H1 (cell line): Measurements from ENCODE around the gene CFP. TPM values are rescaled to one million over a fixed set of nuclear protein-coding genes. Genes with fewer than 3 reads are reported as not detected.

Source experiments
- CTCF ChIA-PET: fragments of 300-600 bp; sonication (Branson Sonifier 250); formaldehyde crosslinking; loops from one replicate; lab custom pipeline; 2021; ENCODE audit not compliant: partially characterized antibody; lab: Charles Lee
- POLR2A ChIA-PET: fragments of 300-600 bp; sonication (Branson Sonifier 250); formaldehyde crosslinking; loops from one replicate; lab custom pipeline; 2021; ENCODE audit warnings: inconsistent platforms; ENCODE audit not compliant: partially characterized antibody; lab: Charles Lee
- DNase-seq, 2 experiments: peaks; one replicate each; pipeline versions ENCODE4 v3.0.0 to v3.0.0-alpha.2; 2010 to 2022; ENCODE audit warnings: low spot score in 2 of 2, low read depth in 1 of 2, mixed read lengths in 1 of 2
- FAIRE-seq: peaks from 2 replicates; lab custom pipeline; 2011; peaks lifted over from hg19 to GRCh38; lab: Jason Lieb, UNC
- H2AFZ ChIP-seq: 2 replicates; pipeline ENCODE4 v1.8.1; 2012; ENCODE audit warnings: low read length, inconsistent platforms
- H2AK5ac ChIP-seq: 2 replicates; pipeline ENCODE4 v1.6.1; 2013; ENCODE audit warnings: low read depth, low read length
- H2BK120ac ChIP-seq: replicated peaks from 2 replicates; pipeline ENCODE3; 2013; ENCODE audit warnings: low read depth, low read length, inconsistent platforms
- H2BK12ac ChIP-seq: 2 replicates; pipeline ENCODE4 v1.6.1; 2013; ENCODE audit warnings: low read depth, low read length
- H2BK15ac ChIP-seq: 2 replicates; pipeline ENCODE4 v1.6.1; 2013; ENCODE audit warnings: low read length
- H2BK20ac ChIP-seq: 2 replicates; pipeline ENCODE4 v1.6.1; 2013; ENCODE audit warnings: low read length
- H2BK5ac ChIP-seq: 2 replicates; pipeline ENCODE4 v1.6.1; 2013; ENCODE audit warnings: low read depth, low read length
- H3K14ac ChIP-seq: 2 replicates; pipeline ENCODE4 v1.6.1; 2013; ENCODE audit warnings: inconsistent platforms; ENCODE audit not compliant: insufficient read length
- H3K18ac ChIP-seq: 2 replicates; pipeline ENCODE4 v1.6.1; 2013; ENCODE audit warnings: low read length; ENCODE audit errors: extremely low read depth
- H3K23ac ChIP-seq: 2 replicates; pipeline ENCODE4 v1.6.1; 2013; ENCODE audit warnings: inconsistent platforms; ENCODE audit not compliant: insufficient read length
- H3K23me2 ChIP-seq: 2 replicates; pipeline ENCODE4 v1.6.1; 2013; ENCODE audit warnings: low read depth, low read length
- H3K27ac ChIP-seq: 2 replicates; pipeline ENCODE4 v1.6.1; 2011; ENCODE audit warnings: low read depth, low read length, inconsistent platforms
- H3K27me3 ChIP-seq, 4 experiments: replicated peaks in 1 of 4; 1 replicate in 1 of 4; 2 replicates in 3 of 4; pipeline versions ENCODE4 v1.6.1 to v1.8.1; 2011 to 2013; ENCODE audit warnings: low read length in 3 of 4, mild to moderate bottlenecking in 3 of 4, inconsistent platforms in 2 of 4, mixed read lengths in 2 of 4, moderate library complexity in 1 of 4; ENCODE audit not compliant: control insufficient read depth in 3 of 4, insufficient read depth in 3 of 4; ENCODE audit errors: extremely low read depth in 1 of 4
- H3K36me3 ChIP-seq, 4 experiments: 2 replicates each; pipeline versions ENCODE4 v1.6.1 to v1.8.1; 2011 to 2013; ENCODE audit warnings: mild to moderate bottlenecking in 4 of 4, low read length in 3 of 4, moderate library complexity in 2 of 4, control low read depth in 1 of 4, inconsistent platforms in 1 of 4; ENCODE audit not compliant: insufficient read depth in 4 of 4, control insufficient read depth in 2 of 4
- H3K4ac ChIP-seq: replicated peaks from 2 replicates; pipeline ENCODE3; 2013; ENCODE audit warnings: low read length, low read depth, mixed read lengths, inconsistent platforms; ENCODE audit not compliant: insufficient read length
- H3K4me1 ChIP-seq, 4 experiments: replicated peaks in 1 of 4; 1 replicate in 1 of 4; 2 replicates in 3 of 4; pipeline versions ENCODE4 v1.6.1 to v1.8.1; 2011 to 2013; ENCODE audit warnings: low read length in 3 of 4, inconsistent platforms in 2 of 4, mixed read lengths in 1 of 4; ENCODE audit not compliant: insufficient read depth in 4 of 4, control insufficient read depth in 3 of 4
- H3K4me2 ChIP-seq, 2 experiments: 2 replicates each; pipeline versions ENCODE4 v1.6.1 to v1.8.1; 2011 to 2013; ENCODE audit warnings: low read depth in 2 of 2, low read length in 2 of 2, control low read depth in 1 of 2, inconsistent platforms in 1 of 2, mild to moderate bottlenecking in 1 of 2; ENCODE audit not compliant: insufficient read depth in 1 of 2
- H3K4me3 ChIP-seq, 4 experiments: fragments of 200-600, 300-600 bp in 1 of 4; sonication (generic), shearing (Covaris generic), sonication (Bioruptor Twin) in 1 of 4; 2 replicates each; pipeline versions ENCODE4 v1.5.1 to v1.8.1; 2011 to 2016; ENCODE audit warnings: low read length in 4 of 4, low read depth in 3 of 4, control low read depth in 2 of 4, inconsistent platforms in 2 of 4, mild to moderate bottlenecking in 2 of 4, mixed read lengths in 1 of 4, moderate library complexity in 1 of 4; ENCODE audit not compliant: insufficient read depth in 2 of 4; ENCODE audit errors: extremely low read depth in 1 of 4
- H3K56ac ChIP-seq: replicated peaks from 2 replicates; pipeline ENCODE3; 2013; ENCODE audit warnings: low read depth, mild to moderate bottlenecking, mixed read lengths, low read length, inconsistent platforms; ENCODE audit not compliant: insufficient read length
- H3K79me1 ChIP-seq: 2 replicates; pipeline ENCODE4 v1.6.1; 2013; ENCODE audit warnings: low read depth, low read length, control low read depth
- H3K79me2 ChIP-seq, 2 experiments: 2 replicates each; pipeline versions ENCODE4 v1.6.1 to v1.8.1; 2012 to 2013; ENCODE audit warnings: low read length in 2 of 2, mild to moderate bottlenecking in 2 of 2, inconsistent platforms in 1 of 2; ENCODE audit not compliant: insufficient read depth in 2 of 2, control insufficient read depth in 1 of 2
- H3K9ac ChIP-seq, 4 experiments: replicated peaks in 1 of 4; 1 replicate in 1 of 4; 2 replicates in 3 of 4; pipeline versions ENCODE4 v1.6.1 to v1.8.1; 2011 to 2013; ENCODE audit warnings: low read depth in 3 of 4, low read length in 3 of 4, control low read depth in 2 of 4, mild to moderate bottlenecking in 2 of 4, moderate library complexity in 2 of 4, inconsistent platforms in 1 of 4; ENCODE audit errors: extremely low read depth in 1 of 4
- H3K9me3 ChIP-seq, 2 experiments: 2 replicates each; pipeline versions ENCODE4 v1.6.1 to v1.8.1; 2012 to 2013; ENCODE audit warnings: mild to moderate bottlenecking in 2 of 2, moderate library complexity in 2 of 2, control low read depth in 1 of 2, inconsistent platforms in 1 of 2, low read depth in 1 of 2, low read length in 1 of 2, mixed read lengths in 1 of 2; ENCODE audit not compliant: insufficient read depth in 2 of 2
- H4K20me1 ChIP-seq, 2 experiments: replicated peaks in 1 of 2; 2 replicates each; pipeline versions ENCODE3 to v1.8.1; 2011 to 2013; ENCODE audit warnings: inconsistent platforms in 2 of 2, low read length in 2 of 2, mild to moderate bottlenecking in 1 of 2; ENCODE audit not compliant: insufficient read depth in 2 of 2, control insufficient read depth in 1 of 2
- H4K5ac ChIP-seq: 2 replicates; pipeline ENCODE4 v1.6.1; 2013; ENCODE audit warnings: low read length, low read depth, mixed read lengths, inconsistent platforms; ENCODE audit not compliant: insufficient read length
- H4K8ac ChIP-seq: 2 replicates; pipeline ENCODE4 v1.8.0; 2013; ENCODE audit warnings: mild to moderate bottlenecking, moderate library complexity, low read length, inconsistent platforms; ENCODE audit not compliant: insufficient read depth; ENCODE audit errors: extremely low read depth
- H4K91ac ChIP-seq: replicated peaks from 2 replicates; pipeline ENCODE3; 2013; ENCODE audit warnings: low read length, mixed read lengths, inconsistent platforms; ENCODE audit not compliant: insufficient read length
- BCL11A ChIP-seq, 2 experiments: IDR thresholded peaks; one replicate each; pipeline ENCODE4 v1.6.1; 2011; ENCODE audit warnings: low read depth in 2 of 2, low read length in 2 of 2, mild to moderate bottlenecking in 2 of 2
- CBX8 ChIP-seq: fragments of 300-800, 300-1000 bp; sonication (generic); IDR thresholded peaks from 2 replicates; pipeline ENCODE4 v1.7.1; 2016; ENCODE audit warnings: low read depth, low read length, borderline replicate concordance
- CTCF ChIP-seq, 3 experiments: IDR thresholded peaks; 1 replicate in 2 of 3; 2 replicates in 1 of 3; pipeline versions ENCODE4 v1.5.1 to v1.6.1; 2011; ENCODE audit warnings: low read length in 3 of 3, mild to moderate bottlenecking in 3 of 3, inconsistent platforms in 2 of 3, low read depth in 1 of 3, moderate library complexity in 1 of 3; ENCODE audit not compliant: insufficient read depth in 1 of 3; ENCODE audit errors: control extremely low read depth in 1 of 3
- FOSL1 ChIP-seq: IDR thresholded peaks from 2 replicates; pipeline ENCODE4 v1.6.1; 2011; ENCODE audit warnings: mild to moderate bottlenecking, low read depth, low read length, moderate library complexity; ENCODE audit not compliant: insufficient read depth
- HDAC2 ChIP-seq, 2 experiments: fragments of 300-600 bp in 1 of 2; sonication (generic) in 1 of 2; IDR thresholded peaks; 2 replicates each; pipeline ENCODE4 v1.6.1; 2011 to 2012; ENCODE audit warnings: low read depth in 2 of 2, low read length in 2 of 2, mild to moderate bottlenecking in 2 of 2, moderate library complexity in 2 of 2, borderline replicate concordance in 1 of 2, inconsistent platforms in 1 of 2
- JUN ChIP-seq: IDR thresholded peaks from 2 replicates; pipeline ENCODE4 v1.6.1; 2011; ENCODE audit warnings: low read depth, mild to moderate bottlenecking, improper control_type of control experiment, low read length
- KDM5A ChIP-seq: fragments of 200-600 bp; IDR thresholded peaks from 2 replicates; pipeline ENCODE4 v1.7.1; 2012; ENCODE audit warnings: mild to moderate bottlenecking, low read length, inconsistent platforms, mixed read lengths
- POLR2A ChIP-seq, 2 experiments: IDR thresholded peaks; 1 replicate in 1 of 2; 2 replicates in 1 of 2; pipeline ENCODE4 v1.6.1; 2011; ENCODE audit warnings: low read depth in 2 of 2, low read length in 2 of 2, mild to moderate bottlenecking in 2 of 2; ENCODE audit errors: control extremely low read depth in 1 of 2
- RXRA ChIP-seq: IDR thresholded peaks from 2 replicates; pipeline ENCODE4 v1.6.1; 2011; ENCODE audit warnings: low read depth, mild to moderate bottlenecking, low read length, moderate library complexity; ENCODE audit not compliant: insufficient read depth
- SAP30 ChIP-seq: fragments of 300-600 bp; sonication (generic); IDR thresholded peaks from 2 replicates; pipeline ENCODE4 v1.7.1; 2012; ENCODE audit warnings: low read length, moderate library complexity, mild to moderate bottlenecking, inconsistent platforms; ENCODE audit not compliant: insufficient read depth, insufficient replicate concordance
- YY1 ChIP-seq: IDR thresholded peaks from 2 replicates; pipeline ENCODE4 v1.6.1; 2011; ENCODE audit warnings: low read depth, mild to moderate bottlenecking, low read length
- WGBS, 2 experiments: shearing (Covaris generic) in 1 of 2; methylation state at CpG; one replicate each; pipeline versions ENCODE4 v1.1.6 to v1.1.7; 2013 to 2015; ENCODE audit warnings: low lambda C conversion rate in 2 of 2, mixed read lengths in 2 of 2, inconsistent platforms in 1 of 2, low coverage in 1 of 2, missing lambda C conversion rate in 1 of 2; ENCODE audit not compliant: insufficient replicate concordance in 2 of 2, insufficient coverage in 1 of 2, insufficient read length in 1 of 2; ENCODE audit errors: extremely low coverage in 1 of 2, missing lambda C conversion rate in 1 of 2; 5-methylcytosine and 5-hydroxymethylcytosine counted together
- polyA plus RNA-seq, 7 experiments: library from polyadenylated mRNA; depleted of rRNA in 3 of 7; stranded (reverse) in 5 of 7; unstranded in 2 of 7; fragments of >200 nt in 5 of 7; fragments of 200-250 nt in 2 of 7; gene quantifications; 1 replicate in 5 of 7; 2 replicates in 1 of 7; 4 replicates in 1 of 7; pipeline versions ENCODE4 v1.2.1 to v1.2.3, GENCODE V29; 2011 to 2013; ENCODE audit warnings: missing spikeins in 2 of 7, mixed read lengths in 2 of 7
- total RNA-seq: library from RNA; stranded (reverse); fragmentation: NEBNext Ultra II Directional; extraction: Animal tissue kit (Norgen Biotek cat#: 25700); gene quantifications from 2 replicates; pipeline ENCODE4 v1.2.1, GENCODE V29; 2021

CFP gene
- total and polyA plus RNA-seq, 2 of the 8 experiments (the other 6 are each of a cell fraction or from before 2014, with no cell fraction given): 0.76 to 2.2 TPM

DNA sequence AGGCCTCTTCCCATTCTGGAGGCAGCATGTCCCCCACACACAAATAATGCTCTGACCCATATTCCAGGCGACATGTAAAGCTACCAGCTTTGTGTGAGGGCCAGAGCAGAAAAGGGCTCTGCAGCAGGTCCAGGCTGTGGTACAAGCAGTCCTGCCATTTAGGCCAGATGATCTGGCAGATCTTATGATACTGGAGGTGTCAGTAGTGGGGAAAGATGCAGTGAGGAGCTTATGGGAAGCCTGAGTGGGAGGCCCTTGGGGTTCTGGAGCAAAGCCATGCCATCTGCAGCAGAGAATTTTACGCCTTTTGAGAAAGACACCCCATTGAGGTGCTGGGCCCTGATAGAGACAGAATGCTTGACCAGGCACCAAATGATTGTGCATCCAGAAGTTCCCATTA lies 17.8 kb downstream of the CFP start:
- Histone ChIP-seq H3K56ac (no peak overlapping the region), H3K14ac (no peak overlapping the region), H3K79me2 (no peaks in the 10 kb centered on the region), H3K4me1 (peaks cover 0 to 8% (median 3%) of the 10 kb centered on the region in 4 experiments; a peak in 6 of 7 replicates), H3K9me3 (no peaks in the 10 kb centered on the region), H3K27ac (no peak overlapping the region), H2BK20ac (no peak overlapping the region), H3K23me2 (no peaks in the 10 kb centered on the region), H3K23ac (no peak overlapping the region), H2AK5ac (no peak overlapping the region), H2BK15ac (no peak overlapping the region), H4K91ac (no peak overlapping the region), H4K5ac (no peak overlapping the region), H3K36me3 (no peaks in the 10 kb centered on the region), H2BK120ac (no peak overlapping the region), H3K4me2 (no peak overlapping the region), H2AFZ (no peak overlapping the region), H3K4ac (no peak overlapping the region), H2BK12ac (no peak overlapping the region), H3K4me3 (no peak overlapping the region), H3K9ac (no peak overlapping the region), H4K8ac (no peak overlapping the region), H3K18ac (no peak overlapping the region), H3K27me3 (no peaks in the 10 kb centered on the region), H3K79me1 (no peaks in the 10 kb centered on the region), H2BK5ac (no peak overlapping the region), H4K20me1 (no peaks in the 10 kb centered on the region)
- FAIRE-seq (no peak), DNase-seq (no peak)
- POLR2A ChIA-PET: interaction anchor here (0.6 to 1.2 kb wide), 2 partner anchors 11 to 56 kb away, joined by 3 read pairs; no protein-coding TSS in a partner anchor
- 90% methylated on average over 2 of the region's 2 CpGs; no CpG with 5 or more reads in 1 of the 2 experiments for WGBS, 2 experiments
- CTCF ChIA-PET: no interaction called here
- TF ChIP-seq HDAC2 (IDR thresholded peaks at IDR 0.05; ENCODE audit: borderline replicate concordance in 1 of 2, low read depth in 2 of 2, low read length in 2 of 2) (no peak), CTCF (IDR thresholded peaks at IDR 0.05; ENCODE audit: control extremely low read depth in 1 of 3, insufficient read depth in 1 of 3, low read depth in 1 of 3, low read length in 3 of 3) (no peak), RXRA (no peak), CBX8 (no peak), JUN (no peak), SAP30 (no peak), FOSL1 (no peak), YY1 (no peak), POLR2A (IDR thresholded peaks at IDR 0.05; ENCODE audit: control extremely low read depth in 1 of 2, low read depth in 2 of 2, low read length in 2 of 2) (no peak), BCL11A (IDR thresholded peaks at IDR 0.05; ENCODE audit: low read depth in 2 of 2, low read length in 2 of 2) (no peak), KDM5A (no peak)
